Loucy (cell line): Measurements from ENCODE around the gene BTBD9.

Experiments
- H2AFZ ChIP-seq: fragments of 200-600 bp; sonication (generic); 2 replicates; pipeline ENCODE4 v1.6.0; 2016; ENCODE audit warnings: antibody characterized with exemption, mild to moderate bottlenecking, low read length, moderate library complexity
- H3F3A ChIP-seq: fragments of 200-600 bp; 2 replicates; pipeline ENCODE4 v1.6.0; 2016; ENCODE audit warnings: antibody characterized with exemption, low read depth, mild to moderate bottlenecking
- H3K27me3 ChIP-seq: fragments of 200-600 bp; sonication (generic); 2 replicates; pipeline ENCODE4 v1.6.1; 2014; ENCODE audit warnings: low read length, mild to moderate bottlenecking; ENCODE audit not compliant: insufficient read depth, poor library complexity, severe bottlenecking
- H3K36me3 ChIP-seq: fragments of 200-600 bp; sonication (generic); 2 replicates; pipeline ENCODE4 v1.6.1; 2016; ENCODE audit warnings: low read length; ENCODE audit not compliant: insufficient read depth
- H3K4me1 ChIP-seq: fragments of 200-600 bp; sonication (generic); 2 replicates; pipeline ENCODE4 v1.5.1; 2014; ENCODE audit warnings: low read length, mild to moderate bottlenecking; ENCODE audit not compliant: insufficient read depth, poor library complexity, severe bottlenecking
- H3K4me2 ChIP-seq: fragments of 200-600 bp; sonication (generic); 2 replicates; pipeline ENCODE4 v1.6.0; 2014; ENCODE audit warnings: antibody characterized with exemption, low read length, low read depth, mild to moderate bottlenecking; ENCODE audit not compliant: poor library complexity, severe bottlenecking
- H3K4me3 ChIP-seq: fragments of 200-600 bp; sonication (generic); 2 replicates; pipeline ENCODE4 v1.5.1; 2014; ENCODE audit warnings: low read length, mild to moderate bottlenecking, mixed read lengths; ENCODE audit not compliant: poor library complexity, severe bottlenecking
- H3K79me2 ChIP-seq: fragments of 200-600 bp; sonication (generic); 2 replicates; pipeline ENCODE4 v1.6.1; 2014; ENCODE audit warnings: low read length; ENCODE audit not compliant: insufficient read depth
- H3K9ac ChIP-seq: fragments of 200-600 bp; sonication (generic); 2 replicates; pipeline ENCODE4 v1.6.0; 2014; ENCODE audit warnings: mild to moderate bottlenecking, low read depth, low read length, moderate library complexity; ENCODE audit not compliant: poor library complexity, severe bottlenecking
- H3K9me2 ChIP-seq: fragments of 200-600 bp; sonication (generic); replicated peaks from 2 replicates; pipeline ENCODE4 v1.6.1; 2016; ENCODE audit warnings: low read depth, low read length, mixed read lengths
- H3K9me3 ChIP-seq: fragments of 200-600 bp; sonication (generic); 2 replicates; pipeline ENCODE4 v1.6.1; 2014; ENCODE audit warnings: mild to moderate bottlenecking, antibody characterized with exemption, low read length, low read depth; ENCODE audit not compliant: insufficient read depth
- H4K20me1 ChIP-seq: fragments of 200-600 bp; sonication (generic); 2 replicates; pipeline ENCODE4 v1.6.0; 2014; ENCODE audit warnings: antibody characterized with exemption, low read length, mild to moderate bottlenecking; ENCODE audit not compliant: insufficient read depth, poor library complexity, severe bottlenecking
- CTCF ChIP-seq: fragments of 200-600 bp; sonication (generic); conservative IDR thresholded peaks from 2 replicates; pipeline ENCODE4 v1.5.1; 2014; ENCODE audit warnings: mild to moderate bottlenecking, antibody characterized with exemption, low read length
- EZH2phosphoT487 ChIP-seq: fragments of 200-600 bp; IDR thresholded peaks from 2 replicates; pipeline ENCODE4 v1.6.1; 2018; ENCODE audit warnings: antibody characterized with exemption, mild to moderate bottlenecking, moderate library complexity, borderline replicate concordance

Gene BTBD9

GRCh38 chr6:38213251-38213658, 426.5 kb downstream of the BTBD9 start:
- peaks cover 37% of the 10 kb centered on the region for H3K4me1 ChIP-seq
- TF ChIP-seq CTCF (no peak), EZH2phosphoT487 (no peak)
- H3K9me2 ChIP-seq = no peaks in the 10 kb centered on the region
- no peak overlapping the region for H3K4me3 ChIP-seq
- H3K27me3 ChIP-seq = no peaks in the 10 kb centered on the region
- no peaks in the 10 kb centered on the region for H3F3A ChIP-seq
- no peaks in the 10 kb centered on the region for H3K36me3 ChIP-seq
- no peak overlapping the region for H3K9ac ChIP-seq
- no peaks in the 10 kb centered on the region for H3K9me3 ChIP-seq
- no peak overlapping the region for H3K4me2 ChIP-seq
- no peak overlapping the region for H2AFZ ChIP-seq
- no peaks in the 10 kb centered on the region for H4K20me1 ChIP-seq
- H3K79me2 ChIP-seq = 0 out of 2 replicates have a peak, but pooled peaks cover 2% of the 10 kb centered on the region

GRCh38 chr6:38212579-38212978, 427.1 kb downstream of the BTBD9 start:
- H3K4me3 ChIP-seq = no peak overlapping the region

GRCh38 chr6:38212116-38212515, 427.6 kb downstream of the BTBD9 start:
- H3K4me2 ChIP-seq = peak overlapping the region; percentile 5
- no peak overlapping the region for H2AFZ ChIP-seq
- H3K9ac ChIP-seq = no peak overlapping the region

More at GRCh38 chr6:38212579-38212978, 427.1 kb downstream of the BTBD9 start:
- H3K36me3 ChIP-seq = no peaks in the 10 kb centered on the region
- H3K4me1 ChIP-seq = peaks cover 42% of the 10 kb centered on the region
- H4K20me1 ChIP-seq = no peaks in the 10 kb centered on the region
- H3K79me2 ChIP-seq = 0 out of 2 replicates have a peak, but pooled peaks cover 2% of the 10 kb centered on the region
- H2AFZ ChIP-seq = no peak overlapping the region
- no peaks in the 10 kb centered on the region for H3F3A ChIP-seq
- H3K9ac ChIP-seq = no peak overlapping the region
- no peaks in the 10 kb centered on the region for H3K27me3 ChIP-seq
- no peaks in the 10 kb centered on the region for H3K9me2 ChIP-seq
- no peak for TF ChIP-seq EZH2phosphoT487
- no peak for TF ChIP-seq CTCF
- no peaks in the 10 kb centered on the region for H3K9me3 ChIP-seq
- peak overlapping the region; percentile 5 for H3K4me2 ChIP-seq

More at GRCh38 chr6:38212116-38212515, 427.6 kb downstream of the BTBD9 start:
- no peaks in the 10 kb centered on the region for H3K9me3 ChIP-seq
- no peaks in the 10 kb centered on the region for H3K36me3 ChIP-seq
- H3K9me2 ChIP-seq = no peaks in the 10 kb centered on the region
- H3K79me2 ChIP-seq = 0 out of 2 replicates have a peak, but pooled peaks cover 2% of the 10 kb centered on the region
- peaks cover 46% of the 10 kb centered on the region for H3K4me1 ChIP-seq
- H3K4me3 ChIP-seq = no peak overlapping the region
- no peaks in the 10 kb centered on the region for H3F3A ChIP-seq
- no peak for TF ChIP-seq CTCF
- no peak for TF ChIP-seq EZH2phosphoT487
- no peaks in the 10 kb centered on the region for H4K20me1 ChIP-seq
- H3K27me3 ChIP-seq = no peaks in the 10 kb centered on the region
